ENCODE results near the gene RGL1. TPM values are rescaled to one million over a fixed set of nuclear protein-coding genes. Genes with fewer than 3 reads are reported as not detected.

Gene RGL1
- total RNA-seq, 1 experiment from 2014 or later, result 2.1 TPM

DNA sequence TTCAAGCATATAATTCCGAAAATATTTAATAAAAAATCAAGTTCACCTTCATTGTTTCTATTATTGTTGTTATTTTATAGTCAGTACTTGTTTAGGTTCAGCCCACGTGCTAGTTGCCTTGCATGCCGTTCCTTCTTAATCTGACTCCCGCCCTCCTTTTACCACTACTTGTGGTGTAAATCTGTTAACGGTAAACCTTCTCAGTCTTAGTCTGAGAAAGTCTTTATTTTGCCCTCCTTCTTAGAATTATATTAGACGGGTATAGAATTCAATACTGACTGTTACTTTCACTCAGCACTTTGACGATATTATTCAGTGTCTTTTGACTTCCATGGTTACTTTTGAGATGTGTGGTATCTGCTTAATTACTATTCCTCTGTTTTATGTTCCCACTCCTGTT is 104.8 kb downstream of the RGL1 start:
- no peak for DNase-seq (ENCODE audit: unreplicated experiment)
- Mint-ChIP-seq H3K27me3 (ENCODE audit: insufficient read depth, unreplicated experiment) (no peaks in the 10 kb centered on the region), H3K27ac (ENCODE audit: low read depth, unreplicated experiment) (no peak overlapping the region), H3K36me3 (ENCODE audit: insufficient read depth, unreplicated experiment) (no peaks in the 10 kb centered on the region), H3K9me3 (ENCODE audit: unreplicated experiment) (no peaks in the 10 kb centered on the region), H3K4me1 (ENCODE audit: insufficient read depth, unreplicated experiment) (no peaks in the 10 kb centered on the region), H3K4me3 (ENCODE audit: unreplicated experiment) (no peak overlapping the region)
- intact Hi-C loops (cut with micrococcal nuclease), result no loop called here
- POLR2A ChIA-PET, result interaction anchor here (1.0 kb wide), 1 partner anchor 225 kb away, joined by 4 read pairs; no protein-coding TSS in a partner anchor
- no peak for TF ChIP-seq CTCF (IDR thresholded peaks at IDR 0.05; ENCODE audit: unreplicated experiment)
- no TSS peak for BruUV-seq (replicated peaks)
- CTCF ChIA-PET, result interaction anchor here (0.7 to 4.1 kb wide), 3 partner anchors 12 to 363 kb away, joined by 3 to 18 read pairs (median 4); no protein-coding TSS in a partner anchor

GRCh38 chr1:183910845-183911244 is 105.9 kb downstream of the RGL1 start:
- no TSS peak for BruUV-seq (replicated peaks)

DNA sequence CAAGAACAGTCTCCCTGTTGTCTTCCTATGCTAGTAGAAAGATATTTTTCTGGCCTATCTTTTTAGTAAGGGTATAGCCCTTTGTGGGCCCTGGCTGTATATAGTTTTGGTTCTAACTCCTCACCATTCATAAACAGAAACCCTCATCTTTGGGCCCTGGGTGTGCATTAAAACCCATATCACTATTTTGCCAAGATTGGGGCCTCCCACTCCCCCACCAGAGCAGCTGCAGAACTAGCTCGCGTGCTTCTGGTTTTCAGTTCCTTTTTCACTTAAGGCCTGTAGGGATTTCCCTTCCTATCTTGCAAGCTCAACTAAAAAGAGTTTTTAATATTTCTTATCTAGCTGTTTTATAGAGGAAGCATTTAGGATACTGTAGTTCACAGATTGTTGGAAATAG is 106.4 kb downstream of the RGL1 start:
- Mint-ChIP-seq H3K4me1 (ENCODE audit: insufficient read depth, unreplicated experiment) (peaks cover 9% of the 10 kb centered on the region), H3K36me3 (ENCODE audit: insufficient read depth, unreplicated experiment) (no peaks in the 10 kb centered on the region), H3K27me3 (ENCODE audit: insufficient read depth, unreplicated experiment) (no peaks in the 10 kb centered on the region), H3K27ac (ENCODE audit: low read depth, unreplicated experiment) (no peak overlapping the region), H3K9me3 (ENCODE audit: unreplicated experiment) (no peaks in the 10 kb centered on the region), H3K4me3 (ENCODE audit: unreplicated experiment) (no peak overlapping the region)
- no peak for DNase-seq (ENCODE audit: unreplicated experiment)
- ChIA-PET POLR2A (no interaction called here), CTCF (interaction anchor here (0.8 to 1.2 kb wide), 3 partner anchors 20 to 256 kb away, joined by 3 to 5 read pairs (median 5); no protein-coding TSS in a partner anchor)
- intact Hi-C loops (cut with micrococcal nuclease), result no loop called here
- no peak for TF ChIP-seq CTCF (IDR thresholded peaks at IDR 0.05; ENCODE audit: unreplicated experiment)
- no TSS peak for BruUV-seq (replicated peaks)

More at GRCh38 chr1:183910845-183911244, 105.9 kb downstream of the RGL1 start:
- Mint-ChIP-seq H3K4me1 (ENCODE audit: insufficient read depth, unreplicated experiment) (peaks cover 5% of the 10 kb centered on the region), H3K36me3 (ENCODE audit: insufficient read depth, unreplicated experiment) (no peaks in the 10 kb centered on the region), H3K27me3 (ENCODE audit: insufficient read depth, unreplicated experiment) (no peaks in the 10 kb centered on the region), H3K9me3 (ENCODE audit: unreplicated experiment) (no peaks in the 10 kb centered on the region), H3K4me3 (ENCODE audit: unreplicated experiment) (no peak overlapping the region), H3K27ac (ENCODE audit: low read depth, unreplicated experiment) (no peak overlapping the region)
- intact Hi-C loops (cut with micrococcal nuclease), result no loop called here
- ChIA-PET POLR2A (interaction anchor here (0.7 to 1.0 kb wide), 2 partner anchors 166 to 226 kb away, joined by 3 to 4 read pairs; no protein-coding TSS in a partner anchor), CTCF (interaction anchor here (0.7 to 4.1 kb wide), 5 partner anchors 21 to 256 kb away, joined by 3 to 18 read pairs (median 5); no protein-coding TSS in a partner anchor)
- TF ChIP-seq CTCF (IDR thresholded peaks at IDR 0.05; ENCODE audit: unreplicated experiment), result no peak
- DNase-seq (ENCODE audit: unreplicated experiment), result no peak

DNA sequence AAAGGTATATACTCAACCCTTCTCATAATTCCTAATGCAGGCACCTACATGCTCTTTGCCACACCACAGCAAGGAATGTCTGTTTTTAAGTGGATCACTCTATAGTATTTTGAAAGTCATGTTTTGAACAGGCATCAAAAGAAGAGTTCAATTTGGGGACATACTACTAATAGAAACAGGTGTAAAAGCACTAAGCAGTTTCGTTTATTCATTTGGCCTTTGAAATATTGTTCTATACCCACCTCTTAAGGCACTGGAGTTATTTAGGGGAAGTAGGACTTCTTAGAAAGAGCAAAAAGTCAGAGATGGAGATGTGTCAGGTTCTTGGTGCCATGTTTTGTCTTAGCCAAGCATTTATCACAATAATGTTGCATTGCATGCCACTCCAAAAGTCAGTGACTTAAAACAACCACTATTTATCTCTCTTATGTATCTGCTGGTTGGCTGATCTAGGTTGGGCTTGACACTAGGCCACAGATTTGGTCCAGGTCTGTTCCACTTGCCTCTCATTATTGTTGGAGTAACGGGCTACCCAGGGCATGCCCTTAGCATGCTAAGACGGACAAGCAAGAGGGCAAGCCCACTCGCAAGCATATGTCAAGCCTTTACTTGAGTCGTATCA is 107.5 kb downstream of the RGL1 start:
- POLR2A ChIA-PET, result interaction anchor here (1.1 kb wide), 1 partner anchor 278 kb away, joined by 4 read pairs; no protein-coding TSS in a partner anchor

More for the DNA sequence above, 107.5 kb downstream of the RGL1 start:
- Mint-ChIP-seq H3K27ac (ENCODE audit: low read depth, unreplicated experiment) (no peak overlapping the region), H3K36me3 (ENCODE audit: insufficient read depth, unreplicated experiment) (no peaks in the 10 kb centered on the region), H3K4me1 (ENCODE audit: insufficient read depth, unreplicated experiment) (peaks cover 13% of the 10 kb centered on the region), H3K27me3 (ENCODE audit: insufficient read depth, unreplicated experiment) (no peaks in the 10 kb centered on the region), H3K9me3 (ENCODE audit: unreplicated experiment) (no peaks in the 10 kb centered on the region), H3K4me3 (ENCODE audit: unreplicated experiment) (no peak overlapping the region)
- CTCF ChIA-PET, result interaction anchor here (0.6 to 5.7 kb wide), 2 partner anchors 179 to 259 kb away, joined by 3 to 225 read pairs; partner anchors contain the start of gene APOBEC4
- intact Hi-C loops (cut with micrococcal nuclease), result no loop called here
- no peak for DNase-seq (ENCODE audit: unreplicated experiment)
- TF ChIP-seq CTCF (IDR thresholded peaks at IDR 0.05; ENCODE audit: unreplicated experiment), result no peak
- no TSS peak for BruUV-seq (replicated peaks)

Measured in MCF 10A (cell line).